Measurements from ENCODE around the gene SETX.
"Not testable (repeated sequence)": the region's sequence is repeated elsewhere in the genome, so short reads cannot be mapped to it uniquely, and the experiment has no call there.

SETX gene

GRCh38 chr9:132354637-132355355 lies at the start of gene SETX:
SETX (minus strand) TSS chr9:132354986; CDS start chr9:132349428, 5,558 bp downstream.
- peak; percentile 96 to 97 for DNase-seq

GRCh38 chr9:132404228-132404881 lies 49.6 kb upstream of the SETX start:
- DNase-seq = peak; percentile 33 to 42

- DNase-seq = no peak
Observed at GRCh38 chr9:132401824-132402223, 47.0 kb upstream of the SETX start.

- no peak for DNase-seq
Observed at GRCh38 chr9:132395560-132395959, 40.8 kb upstream of the SETX start.

- DNase-seq = no peak
Observed at GRCh38 chr9:132391449-132391848, 36.7 kb upstream of the SETX start.

- no peak for DNase-seq
Observed at GRCh38 chr9:132390966-132391365, 36.2 kb upstream of the SETX start.

- DNase-seq = no peak
Observed at GRCh38 chr9:132387133-132387532, 32.3 kb upstream of the SETX start.

GRCh38 chr9:132384376-132384775 lies 29.6 kb upstream of the SETX start:
- no peak for DNase-seq

GRCh38 chr9:132383462-132383883 lies 28.7 kb upstream of the SETX start:
- no peak for DNase-seq

GRCh38 chr9:132381966-132382541 lies 27.3 kb upstream of the SETX start:
- DNase-seq = no peak

GRCh38 chr9:132378416-132378815 lies 23.6 kb upstream of the SETX start:
- not testable (repeated sequence) for DNase-seq

GRCh38 chr9:132377769-132378168 lies 23.0 kb upstream of the SETX start:
- not testable (repeated sequence) for DNase-seq

- DNase-seq = no peak
Observed at GRCh38 chr9:132372177-132373095, 17.6 kb upstream of the SETX start.

- DNase-seq = no peak
Observed at GRCh38 chr9:132370592-132370991, 15.8 kb upstream of the SETX start.

GRCh38 chr9:132369421-132369820 lies 14.6 kb upstream of the SETX start:
- DNase-seq = no peak

GRCh38 chr9:132367613-132368313 lies 13.0 kb upstream of the SETX start:
- no peak for DNase-seq

- no peak for DNase-seq
Observed at GRCh38 chr9:132366481-132366880, 11.7 kb upstream of the SETX start.

- DNase-seq = no peak
Observed at GRCh38 chr9:132365986-132366385, 11.2 kb upstream of the SETX start.

GRCh38 chr9:132364068-132364467 lies 9.3 kb upstream of the SETX start:
- no peak for DNase-seq

GRCh38 chr9:132357764-132358163 lies 3.0 kb upstream of the SETX start:
- DNase-seq = no peak

GRCh38 chr9:132356324-132356924 lies 1.6 kb upstream of the SETX start:
- no peak for DNase-seq

All from activated CD4-positive, alpha-beta T cell treated with anti-CD3 and anti-CD28 coated beads for 4 hours (primary cell).